NB4 (cell line): ENCODE results near the gene SPG21.

Experiments
- DNase-seq: peaks from one replicate; pipeline ENCODE4 v3.0.0; 2010; ENCODE audit warnings: low read depth
- H3K4me3 ChIP-seq: one replicate; pipeline ENCODE4 v1.5.1; 2011; ENCODE audit warnings: mild to moderate bottlenecking, low read depth, low read length, moderate library complexity
- MYC ChIP-seq: IDR thresholded peaks from 2 replicates; pipeline ENCODE4 v1.6.1; 2011; ENCODE audit warnings: low read depth, low read length
- POLR2A ChIP-seq: IDR thresholded peaks from 2 replicates; pipeline ENCODE4 v1.6.1; 2011; ENCODE audit warnings: mild to moderate bottlenecking; ENCODE audit not compliant: insufficient read length; ENCODE audit errors: extremely low read depth
- TF ChIP-seq, protein P1 (sequence below): IDR thresholded peaks from one replicate; pipeline ENCODE4 v1.5.1; 2012; ENCODE audit warnings: low read depth, low read length
- TF ChIP-seq, protein P2 (sequence below): IDR thresholded peaks from 2 replicates; pipeline ENCODE4 v1.6.1; 2011; ENCODE audit warnings: low read depth, low read length

Gene SPG21

DNA sequence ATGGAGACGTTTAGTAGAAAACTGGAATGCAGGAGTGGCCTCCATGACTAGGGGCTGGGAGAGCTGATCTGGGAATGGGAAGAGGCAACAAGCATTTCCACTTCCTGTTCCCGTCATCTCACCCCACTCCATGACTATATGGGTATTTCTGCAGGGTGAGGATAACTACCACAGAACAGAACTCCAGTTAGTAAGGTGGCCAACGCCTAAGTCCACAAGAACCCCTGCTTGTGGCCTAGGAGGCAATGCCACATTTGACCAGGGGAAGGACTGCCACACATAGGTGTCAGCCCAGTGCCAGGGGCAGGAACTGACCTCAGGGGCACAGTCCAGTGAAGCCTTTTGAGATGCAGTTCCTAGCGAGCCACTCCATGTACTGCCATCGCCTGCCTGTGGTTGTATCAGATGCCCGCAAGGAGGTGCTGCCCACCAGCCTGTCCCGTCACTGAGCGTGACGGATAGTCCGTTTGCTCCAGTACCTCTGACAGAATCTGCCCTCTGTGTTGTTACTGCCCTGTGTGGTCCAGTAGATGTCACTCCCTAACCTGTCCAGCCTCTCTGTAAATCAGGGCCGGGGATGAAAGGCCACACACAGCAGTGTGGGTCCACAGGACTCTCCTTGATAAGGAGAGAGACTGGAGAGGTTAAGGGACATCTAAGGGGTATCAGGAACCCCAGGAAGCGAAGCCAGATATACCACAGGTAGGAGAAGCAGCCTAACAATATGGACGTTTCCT lies 43.3 kb upstream of the SPG21 start:
- H3K4me3 ChIP-seq: no peak overlapping the region
- TF ChIP-seq, protein P1, sequence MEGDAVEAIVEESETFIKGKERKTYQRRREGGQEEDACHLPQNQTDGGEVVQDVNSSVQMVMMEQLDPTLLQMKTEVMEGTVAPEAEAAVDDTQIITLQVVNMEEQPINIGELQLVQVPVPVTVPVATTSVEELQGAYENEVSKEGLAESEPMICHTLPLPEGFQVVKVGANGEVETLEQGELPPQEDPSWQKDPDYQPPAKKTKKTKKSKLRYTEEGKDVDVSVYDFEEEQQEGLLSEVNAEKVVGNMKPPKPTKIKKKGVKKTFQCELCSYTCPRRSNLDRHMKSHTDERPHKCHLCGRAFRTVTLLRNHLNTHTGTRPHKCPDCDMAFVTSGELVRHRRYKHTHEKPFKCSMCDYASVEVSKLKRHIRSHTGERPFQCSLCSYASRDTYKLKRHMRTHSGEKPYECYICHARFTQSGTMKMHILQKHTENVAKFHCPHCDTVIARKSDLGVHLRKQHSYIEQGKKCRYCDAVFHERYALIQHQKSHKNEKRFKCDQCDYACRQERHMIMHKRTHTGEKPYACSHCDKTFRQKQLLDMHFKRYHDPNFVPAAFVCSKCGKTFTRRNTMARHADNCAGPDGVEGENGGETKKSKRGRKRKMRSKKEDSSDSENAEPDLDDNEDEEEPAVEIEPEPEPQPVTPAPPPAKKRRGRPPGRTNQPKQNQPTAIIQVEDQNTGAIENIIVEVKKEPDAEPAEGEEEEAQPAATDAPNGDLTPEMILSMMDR: peak; percentile 64
- TF ChIP-seq MYC: no peak
- DNase-seq: peak; percentile 73

DNA sequence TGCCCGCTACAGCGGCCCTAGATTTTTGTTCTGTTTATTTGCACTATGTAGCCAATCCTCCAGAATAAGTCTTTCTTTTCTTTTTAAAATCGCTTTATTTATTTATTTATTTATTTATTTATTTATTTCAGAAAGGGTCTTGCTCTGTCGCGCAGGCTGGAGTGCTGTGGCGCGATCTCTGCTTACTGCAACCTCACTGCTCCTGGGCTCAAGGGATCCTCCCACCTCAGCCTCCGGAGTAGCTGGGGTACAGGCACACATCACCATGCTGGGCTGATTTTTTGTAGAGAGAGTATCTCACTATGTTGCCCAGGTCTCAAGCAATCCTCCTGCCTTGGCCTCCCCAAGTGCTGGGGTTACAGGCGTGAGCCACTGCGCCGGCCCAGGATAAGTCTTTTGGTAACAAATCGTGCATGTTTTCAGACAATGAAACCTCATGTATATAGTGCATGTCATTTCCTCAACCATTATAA lies 40.1 kb upstream of the SPG21 start:
- no peak for DNase-seq
- peak overlapping the region; percentile 92 for H3K4me3 ChIP-seq
- TF ChIP-seq MYC: no peak
- no peak for TF ChIP-seq POLR2A
- TF ChIP-seq, protein P1: no peak
- TF ChIP-seq, protein P2, sequence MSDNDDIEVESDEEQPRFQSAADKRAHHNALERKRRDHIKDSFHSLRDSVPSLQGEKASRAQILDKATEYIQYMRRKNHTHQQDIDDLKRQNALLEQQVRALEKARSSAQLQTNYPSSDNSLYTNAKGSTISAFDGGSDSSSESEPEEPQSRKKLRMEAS: no peak

DNA sequence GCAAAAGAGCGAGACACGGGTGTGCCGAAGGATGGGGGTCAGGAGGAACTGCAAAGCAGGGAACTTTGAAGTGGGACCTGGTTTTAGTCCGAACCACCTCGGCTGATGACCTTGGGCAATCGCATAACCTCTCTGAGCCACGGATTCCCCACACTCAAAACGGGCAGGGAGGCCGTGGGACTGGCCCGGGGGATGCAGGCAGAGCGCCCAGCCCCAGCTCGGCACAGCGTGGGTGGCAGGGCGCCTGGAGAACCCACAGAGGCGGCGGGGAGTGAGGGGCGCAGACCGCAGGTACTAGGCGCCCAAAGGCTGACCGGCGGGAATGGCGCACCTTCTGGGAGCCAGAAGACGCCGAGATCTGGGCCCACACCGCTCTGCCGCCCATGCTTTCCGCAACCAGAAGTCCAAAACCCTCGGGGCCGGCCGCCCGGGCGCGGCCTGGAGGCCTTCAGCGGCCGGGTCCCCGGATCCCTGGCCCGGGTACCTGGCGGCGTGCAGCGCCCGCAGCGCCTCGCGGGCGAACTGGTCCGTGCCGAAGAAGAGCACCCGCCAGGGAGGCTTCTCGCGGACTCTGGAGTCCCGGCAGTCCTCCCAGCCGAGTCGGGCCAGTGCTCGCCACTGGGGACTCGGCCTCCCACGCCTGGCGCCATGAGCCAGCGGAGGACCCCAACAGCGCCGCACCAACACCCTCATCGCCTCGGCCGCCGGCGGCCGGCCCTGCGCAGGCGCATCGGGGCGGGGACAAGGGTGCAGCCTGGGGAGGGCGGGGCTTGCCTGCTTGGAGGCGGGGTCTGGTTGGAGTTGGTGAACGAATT lies 39.4 kb upstream of the SPG21 start, which contains the start of gene MTFMT:
Gene MTFMT, minus strand, starts transcription at position 719 of the 815 bp plus-strand sequence. Its CDS starts 26 bp downstream, at position 693.
- H3K4me3 ChIP-seq: peak within 1 kb of the TSS; percentile 92
- peak; percentile 88 for DNase-seq
- TF ChIP-seq POLR2A: peak; percentile 98
- no peak for TF ChIP-seq MYC

DNA sequence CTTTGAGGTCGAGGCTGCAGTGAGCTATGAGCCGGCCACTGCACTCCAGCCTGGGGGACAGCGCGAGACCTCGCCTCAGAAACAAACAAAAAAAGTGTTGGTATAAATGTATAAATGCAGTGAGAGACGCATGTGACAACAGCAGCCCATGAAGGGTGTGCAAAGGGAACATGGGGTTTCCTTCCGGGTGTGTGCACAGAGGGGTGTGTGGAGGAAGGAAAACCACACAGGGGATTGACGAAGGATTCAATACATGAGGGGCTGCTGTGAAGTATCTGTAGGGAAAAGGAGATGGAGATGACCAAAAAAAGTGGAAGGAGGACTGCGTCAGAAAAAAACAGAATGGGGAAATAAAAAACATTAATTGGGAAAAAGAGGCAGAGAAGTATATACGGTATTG lies 38.6 kb upstream of the SPG21 start:
- peak overlapping the region; percentile 92 for H3K4me3 ChIP-seq
- peak; percentile 31 for DNase-seq
- no peak for TF ChIP-seq POLR2A
- TF ChIP-seq, protein P1: no peak
- TF ChIP-seq MYC: no peak
- TF ChIP-seq, protein P2: peak; percentile 44; the same call in 1 of the 2 replicates

DNA sequence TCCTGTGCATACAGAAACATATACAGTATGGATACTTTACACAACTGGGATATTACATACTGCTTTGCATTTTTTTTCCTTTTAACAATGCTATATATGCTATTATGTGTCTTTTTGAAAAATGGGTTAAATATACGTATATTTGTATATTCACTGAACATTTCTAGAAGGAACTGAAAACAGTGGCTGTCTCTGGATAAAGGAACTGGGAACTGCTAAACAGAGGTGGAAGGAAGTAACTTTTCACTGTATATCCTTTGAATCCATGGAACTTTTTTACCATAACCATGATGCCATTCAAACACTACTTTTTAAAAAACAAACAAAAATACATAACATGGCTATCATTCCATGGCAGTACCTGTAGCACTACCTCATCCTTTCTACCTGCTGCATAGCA lies 37.9 kb upstream of the SPG21 start:
- no peak for DNase-seq
- peak overlapping the region; percentile 23 for H3K4me3 ChIP-seq
- TF ChIP-seq, protein P1: no peak
- TF ChIP-seq POLR2A (no peak), MYC (no peak)
- TF ChIP-seq, protein P2: no peak

DNA sequence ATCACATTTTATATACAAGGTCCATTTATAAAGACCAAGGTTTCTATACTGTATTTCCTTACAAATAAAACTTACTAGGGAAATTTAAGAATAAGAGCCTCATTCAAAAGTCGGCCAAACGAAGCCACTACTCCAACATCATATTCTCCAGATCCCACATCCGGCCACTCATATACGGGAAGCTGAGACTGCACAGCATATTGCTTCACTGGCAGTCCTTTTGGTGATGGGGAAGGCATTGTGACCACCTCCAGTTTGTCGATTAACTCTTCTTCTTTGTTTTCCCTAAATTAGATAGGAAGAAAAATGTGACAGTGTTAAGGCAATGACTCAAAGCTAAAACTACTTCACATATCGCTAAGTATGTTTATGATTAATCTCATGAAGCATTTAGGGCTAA lies 37.0 kb upstream of the SPG21 start:
- DNase-seq: no peak
- TF ChIP-seq, protein P1: no peak
- TF ChIP-seq MYC (no peak), POLR2A (no peak)
- TF ChIP-seq, protein P2: no peak

More for the DNA sequence above, 37.0 kb upstream of the SPG21 start:
- H3K4me3 ChIP-seq: no peak overlapping the region
